GM12872 (cell line): ENCODE data around the gene CTU2.

ENCODE experiments used
- TF ChIP-seq, protein P1 (sequence below): IDR thresholded peaks from 3 replicates; pipeline ENCODE4 v1.5.1; 2011; ENCODE audit warnings: low read depth, mild to moderate bottlenecking, low read length, moderate library complexity; ENCODE audit not compliant: insufficient read depth

The CTU2 gene

DNA sequence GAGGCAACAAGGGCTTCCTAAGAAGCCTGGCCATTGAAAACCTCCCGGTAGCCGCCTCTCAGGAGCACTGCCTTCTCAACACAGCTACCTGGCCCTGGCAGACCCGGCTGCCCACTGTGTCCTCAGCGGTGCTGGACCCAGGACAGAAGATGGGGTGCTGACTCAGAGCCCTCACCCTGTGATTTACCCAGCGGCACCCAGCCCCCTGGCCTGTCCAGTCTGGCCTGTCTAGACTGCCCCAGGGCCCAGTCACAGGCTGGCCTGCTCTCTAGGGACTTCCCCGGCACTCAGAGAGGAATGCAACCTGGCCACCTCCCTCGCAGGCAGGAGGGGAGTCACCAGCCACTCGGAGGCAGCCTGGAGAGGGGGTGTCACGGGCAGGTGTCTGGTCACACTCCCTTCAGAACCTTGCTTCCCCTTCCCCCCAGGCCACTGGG, 58.6 kb downstream of the CTU2 start:
- TF ChIP-seq, protein P1, sequence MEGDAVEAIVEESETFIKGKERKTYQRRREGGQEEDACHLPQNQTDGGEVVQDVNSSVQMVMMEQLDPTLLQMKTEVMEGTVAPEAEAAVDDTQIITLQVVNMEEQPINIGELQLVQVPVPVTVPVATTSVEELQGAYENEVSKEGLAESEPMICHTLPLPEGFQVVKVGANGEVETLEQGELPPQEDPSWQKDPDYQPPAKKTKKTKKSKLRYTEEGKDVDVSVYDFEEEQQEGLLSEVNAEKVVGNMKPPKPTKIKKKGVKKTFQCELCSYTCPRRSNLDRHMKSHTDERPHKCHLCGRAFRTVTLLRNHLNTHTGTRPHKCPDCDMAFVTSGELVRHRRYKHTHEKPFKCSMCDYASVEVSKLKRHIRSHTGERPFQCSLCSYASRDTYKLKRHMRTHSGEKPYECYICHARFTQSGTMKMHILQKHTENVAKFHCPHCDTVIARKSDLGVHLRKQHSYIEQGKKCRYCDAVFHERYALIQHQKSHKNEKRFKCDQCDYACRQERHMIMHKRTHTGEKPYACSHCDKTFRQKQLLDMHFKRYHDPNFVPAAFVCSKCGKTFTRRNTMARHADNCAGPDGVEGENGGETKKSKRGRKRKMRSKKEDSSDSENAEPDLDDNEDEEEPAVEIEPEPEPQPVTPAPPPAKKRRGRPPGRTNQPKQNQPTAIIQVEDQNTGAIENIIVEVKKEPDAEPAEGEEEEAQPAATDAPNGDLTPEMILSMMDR = no peak
